T-helper 17 cell (primary cell): ENCODE results near the gene GSTO2. TPM values are rescaled to one million over a fixed set of nuclear protein-coding genes. Genes with fewer than 3 reads are reported as not detected.

Experiments
- ATAC-seq: fragments of 150-1000 bp; cut with Tn5 transposase; 2 replicates; pipeline ENCODE4 v1.10.0; 2021; ENCODE audit warnings: mild to moderate bottlenecking, moderate library complexity
- DNase-seq, 3 donors: peaks; one replicate each; pipeline versions ENCODE4 v3.0.0 to v3.0.0-alpha.2; 2020 to 2021
- H3K9me3 ChIP-seq: one replicate; pipeline ENCODE4 v1.7.0; 2013; ENCODE audit warnings: low read length, mild to moderate bottlenecking; ENCODE audit not compliant: control insufficient read depth, poor library complexity, severe bottlenecking
- H3K27ac Mint-ChIP-seq: one replicate; pipeline ENCODE4 v1.8.0; 2022; ENCODE audit warnings: mild to moderate bottlenecking, moderate library complexity, mixed read lengths
- H3K27me3 Mint-ChIP-seq: one replicate; pipeline ENCODE4 v1.8.0; 2022; ENCODE audit warnings: mixed read lengths
- H3K36me3 Mint-ChIP-seq: one replicate; pipeline ENCODE4 v1.8.0; 2022; ENCODE audit warnings: low read depth, mixed read lengths
- H3K4me1 Mint-ChIP-seq: one replicate; pipeline ENCODE4 v1.8.0; 2022; ENCODE audit warnings: mild to moderate bottlenecking, mixed read lengths
- H3K4me3 Mint-ChIP-seq: one replicate; pipeline ENCODE4 v1.8.0; 2022; ENCODE audit warnings: mild to moderate bottlenecking, moderate library complexity, mixed read lengths
- total RNA-seq, 4 donors: library from RNA in 2 of 4; stranded (reverse) in 2 of 4; gene quantifications; one replicate each; pipeline ENCODE4 v1.2.3 and lab custom pipeline; 2022 to 2026

GSTO2 gene
- total RNA-seq, 2 donors from 2014 or later, result 0.70 to 1.1 TPM

DNA sequence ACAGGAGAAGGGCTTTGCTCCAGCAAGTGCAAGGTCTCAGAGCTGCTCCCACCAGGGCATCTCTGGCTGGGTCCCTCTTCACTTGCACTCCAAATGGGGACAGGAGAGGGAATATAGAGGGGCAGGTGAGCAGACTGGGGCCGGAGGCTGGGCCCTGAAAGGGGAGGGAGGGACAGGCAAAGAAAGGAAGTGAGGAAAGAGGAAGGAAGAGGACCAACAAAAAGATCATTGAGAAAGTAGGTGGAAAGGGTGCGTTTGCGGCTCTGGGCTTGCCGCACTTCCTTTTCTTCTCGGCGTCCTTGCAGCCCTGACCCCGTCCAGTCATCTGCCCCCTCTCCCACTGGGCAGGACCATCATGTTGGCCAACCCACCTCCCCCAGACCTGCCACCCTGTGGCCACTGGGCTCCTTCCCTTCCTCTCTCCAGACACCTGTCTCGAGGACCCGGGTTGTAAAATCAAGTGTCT, 55.3 kb downstream of the GSTO2 start:
- H3K36me3 Mint-ChIP-seq, result peaks cover 3% of the 10 kb centered on the region
- no peak for ATAC-seq
- no peaks in the 10 kb centered on the region for H3K27me3 Mint-ChIP-seq

DNA sequence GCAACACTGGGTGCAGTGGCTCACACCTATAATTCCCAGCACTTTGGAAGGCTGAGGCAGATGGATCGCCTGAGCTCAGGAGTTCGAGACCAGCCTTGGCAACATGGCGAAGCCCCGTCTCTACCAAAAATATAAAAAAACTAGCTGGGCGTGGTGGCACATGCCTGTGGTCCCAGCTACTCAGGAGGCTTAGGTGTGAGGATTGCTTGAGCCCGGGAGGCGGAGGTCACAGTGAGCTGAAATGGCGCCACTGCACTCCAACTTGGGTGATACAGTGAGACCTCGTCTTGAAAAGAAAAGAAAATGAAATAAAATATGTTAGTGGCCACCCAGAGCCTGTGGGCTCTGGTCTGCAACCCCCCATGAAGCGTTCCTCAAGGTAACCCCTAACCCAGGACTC, 55.9 kb downstream of the GSTO2 start:
- Mint-ChIP-seq H3K4me3 (peak overlapping the region; percentile 90), H3K27me3 (no peaks in the 10 kb centered on the region), H3K4me1 (peaks cover 88% of the 10 kb centered on the region), H3K36me3 (peaks cover 3% of the 10 kb centered on the region), H3K27ac (peak overlapping the region; percentile 96)
- H3K9me3 ChIP-seq, result no peaks in the 10 kb centered on the region
- DNase-seq, result no peak
- ATAC-seq, result no peak

More for the DNA sequence above, 55.3 kb downstream of the GSTO2 start:
- no peak for DNase-seq
- no peaks in the 10 kb centered on the region for H3K9me3 ChIP-seq
- Mint-ChIP-seq H3K4me1 (peaks cover 89% of the 10 kb centered on the region), H3K27ac (peak overlapping the region; percentile 96), H3K4me3 (peak overlapping the region; percentile 81)

DNA sequence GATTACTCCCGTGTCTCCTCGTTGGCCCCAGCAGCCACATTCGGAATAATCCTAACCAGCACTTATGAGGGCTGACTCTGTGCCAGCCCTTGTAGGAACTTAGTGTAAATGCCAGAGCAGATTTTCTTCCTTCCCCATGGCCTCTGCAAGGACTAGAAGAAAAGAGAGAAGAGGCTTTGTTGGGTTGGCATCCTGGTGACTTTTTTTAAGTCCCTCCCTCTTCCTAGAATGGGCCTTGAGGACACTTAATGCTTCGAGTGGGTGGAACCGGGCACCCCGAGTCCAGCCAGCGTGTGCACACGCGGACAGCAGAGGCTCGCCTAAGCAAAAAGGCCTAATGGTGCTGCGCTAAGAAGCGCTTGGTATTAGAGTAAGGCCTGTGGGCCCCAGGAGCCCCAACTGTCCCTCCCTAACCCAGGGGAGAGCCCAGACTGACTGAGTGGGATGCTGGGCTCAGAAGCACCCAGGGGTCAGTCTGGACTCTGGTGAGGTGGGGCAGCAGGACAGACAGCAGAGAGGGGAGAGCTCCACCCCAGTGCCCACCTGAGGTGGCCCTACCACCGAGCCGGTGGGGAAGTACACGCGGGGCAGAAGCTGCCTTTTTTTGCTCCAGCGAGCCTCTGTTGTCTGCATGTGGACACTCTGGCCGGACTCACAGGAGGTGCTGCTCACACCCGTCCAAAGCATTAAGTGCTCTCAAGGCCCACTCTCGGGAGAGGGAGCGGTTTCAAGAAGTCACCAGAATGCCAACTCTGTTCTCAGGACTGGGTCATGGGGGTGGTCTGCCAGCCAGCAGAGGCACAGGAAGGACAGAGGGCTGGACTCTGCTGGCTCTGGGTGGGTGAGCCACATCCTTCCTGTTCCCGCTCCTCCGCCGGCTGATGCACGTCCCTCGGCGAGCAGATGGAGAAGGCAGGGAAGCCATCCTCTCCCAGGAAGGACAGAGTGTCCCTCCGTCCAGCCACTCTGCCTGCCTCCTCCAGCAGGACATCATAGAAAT, 56.8 kb downstream of the GSTO2 start:
- peak overlapping the region; percentile 96 for H3K27ac Mint-ChIP-seq
- H3K36me3 Mint-ChIP-seq, result peaks cover 3% of the 10 kb centered on the region
- H3K4me3 Mint-ChIP-seq, result peak overlapping the region; percentile 90

DNA sequence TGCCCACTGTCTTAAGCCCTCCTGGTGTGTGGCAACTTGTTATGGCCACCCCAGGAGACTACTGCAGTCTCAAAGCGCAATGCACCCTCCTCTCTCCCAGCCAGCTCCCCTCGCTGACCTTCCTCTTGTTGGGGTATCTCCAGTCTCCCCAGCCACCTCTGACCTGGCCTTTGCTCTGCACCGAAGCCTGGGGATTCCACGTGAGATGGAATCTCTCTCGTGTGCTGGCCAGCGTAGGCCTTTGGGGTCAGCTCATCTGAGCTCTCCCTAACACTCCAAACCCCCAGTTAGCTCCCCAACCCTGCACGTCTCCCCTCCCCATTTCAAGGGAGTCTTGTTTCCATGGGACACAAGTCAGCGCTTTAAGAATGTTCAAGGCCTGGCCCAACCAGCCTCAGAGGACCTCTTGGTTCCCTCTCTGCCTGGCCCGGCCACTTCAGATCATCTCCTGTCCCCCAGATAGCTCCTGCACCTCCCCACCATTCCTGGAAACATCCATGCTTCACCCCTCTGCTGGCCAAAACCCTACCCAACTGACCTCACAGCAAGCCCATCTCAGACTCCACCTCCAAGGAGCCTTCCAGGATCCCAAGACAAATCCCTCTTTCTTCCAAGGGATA, 58.1 kb downstream of the GSTO2 start:
- Mint-ChIP-seq H3K4me3 (peak overlapping the region; percentile 90), H3K27me3 (no peaks in the 10 kb centered on the region), H3K4me1 (peaks cover 81% of the 10 kb centered on the region), H3K27ac (peak overlapping the region; percentile 96), H3K36me3 (peaks cover 3% of the 10 kb centered on the region)
- ATAC-seq (no peak), DNase-seq (no peak)
- H3K9me3 ChIP-seq, result no peaks in the 10 kb centered on the region

More for the DNA sequence above, 56.8 kb downstream of the GSTO2 start:
- ATAC-seq (no peak), DNase-seq (no peak)
- H3K9me3 ChIP-seq, result no peaks in the 10 kb centered on the region
- H3K27me3 Mint-ChIP-seq, result no peaks in the 10 kb centered on the region
- peaks cover 87% of the 10 kb centered on the region for H3K4me1 Mint-ChIP-seq

DNA sequence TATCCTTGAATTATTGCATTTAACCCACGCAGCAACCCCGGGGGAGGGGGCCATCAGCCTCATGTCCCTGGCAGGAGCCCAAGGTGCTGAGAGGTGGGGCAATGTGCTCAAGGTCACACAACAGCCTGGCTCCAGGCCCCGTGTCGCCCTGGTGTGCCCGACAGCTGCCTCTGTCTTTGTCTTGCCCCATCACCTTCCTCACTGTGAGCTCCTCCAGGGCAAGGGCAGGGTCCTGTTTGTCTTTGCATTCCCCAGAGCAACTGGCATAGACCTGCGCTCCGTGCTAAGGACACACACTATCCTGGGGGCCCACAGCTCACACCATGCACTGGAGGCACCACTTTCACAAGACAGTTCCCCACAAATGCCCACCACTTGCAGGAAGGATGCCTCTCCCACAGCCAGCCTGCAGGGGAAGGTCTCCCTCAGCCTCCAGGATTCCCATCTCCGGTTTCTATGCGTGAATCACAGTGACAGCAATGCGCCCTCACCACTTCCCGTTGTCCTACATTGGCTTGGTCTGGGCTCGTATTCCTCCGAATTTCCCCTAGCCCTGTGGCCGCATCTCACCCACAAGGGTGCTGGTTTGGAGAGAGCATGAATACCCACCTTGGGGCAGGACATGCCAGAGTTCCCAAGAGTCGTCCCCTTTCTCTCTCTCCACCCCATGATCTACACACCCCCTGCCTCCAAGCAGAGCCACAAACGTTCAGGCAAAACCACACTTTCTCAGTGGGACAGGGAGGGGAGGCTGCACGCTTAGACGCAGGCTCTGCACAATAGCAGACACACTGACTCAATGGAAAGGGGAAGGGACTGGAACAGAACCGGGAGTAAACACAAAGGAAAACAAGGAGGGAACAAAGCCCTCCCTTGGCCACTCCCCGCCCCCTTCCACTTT, 59.0 kb downstream of the GSTO2 start:
- peaks cover 79% of the 10 kb centered on the region for H3K4me1 Mint-ChIP-seq
- no peaks in the 10 kb centered on the region for H3K9me3 ChIP-seq
- peak overlapping the region; percentile 96 for H3K27ac Mint-ChIP-seq
- ATAC-seq, result peak; percentile 16
- peak overlapping the region; percentile 90 for H3K4me3 Mint-ChIP-seq
- H3K36me3 Mint-ChIP-seq, result peaks cover 3% of the 10 kb centered on the region
- DNase-seq, result no peak
- H3K27me3 Mint-ChIP-seq, result no peaks in the 10 kb centered on the region

DNA sequence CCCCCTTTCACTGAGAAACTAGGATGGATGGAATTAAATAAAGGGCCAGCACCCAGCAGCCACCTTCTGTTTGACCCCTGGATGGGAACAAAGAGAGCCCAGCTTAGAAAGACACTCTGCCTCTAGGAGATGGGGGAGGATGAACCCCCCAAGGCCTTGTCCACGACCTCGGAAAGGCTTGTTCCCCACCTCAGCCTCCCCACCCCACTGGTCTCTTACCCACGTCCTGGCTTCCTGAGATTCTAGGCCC, 59.6 kb downstream of the GSTO2 start:
- ATAC-seq, result no peak
- peaks cover 3% of the 10 kb centered on the region for H3K36me3 Mint-ChIP-seq
- H3K4me1 Mint-ChIP-seq, result peaks cover 80% of the 10 kb centered on the region
- no peak for DNase-seq
- H3K27me3 Mint-ChIP-seq, result no peaks in the 10 kb centered on the region
- H3K27ac Mint-ChIP-seq, result peak overlapping the region; percentile 96
- peak overlapping the region; percentile 90 for H3K4me3 Mint-ChIP-seq
- no peaks in the 10 kb centered on the region for H3K9me3 ChIP-seq

DNA sequence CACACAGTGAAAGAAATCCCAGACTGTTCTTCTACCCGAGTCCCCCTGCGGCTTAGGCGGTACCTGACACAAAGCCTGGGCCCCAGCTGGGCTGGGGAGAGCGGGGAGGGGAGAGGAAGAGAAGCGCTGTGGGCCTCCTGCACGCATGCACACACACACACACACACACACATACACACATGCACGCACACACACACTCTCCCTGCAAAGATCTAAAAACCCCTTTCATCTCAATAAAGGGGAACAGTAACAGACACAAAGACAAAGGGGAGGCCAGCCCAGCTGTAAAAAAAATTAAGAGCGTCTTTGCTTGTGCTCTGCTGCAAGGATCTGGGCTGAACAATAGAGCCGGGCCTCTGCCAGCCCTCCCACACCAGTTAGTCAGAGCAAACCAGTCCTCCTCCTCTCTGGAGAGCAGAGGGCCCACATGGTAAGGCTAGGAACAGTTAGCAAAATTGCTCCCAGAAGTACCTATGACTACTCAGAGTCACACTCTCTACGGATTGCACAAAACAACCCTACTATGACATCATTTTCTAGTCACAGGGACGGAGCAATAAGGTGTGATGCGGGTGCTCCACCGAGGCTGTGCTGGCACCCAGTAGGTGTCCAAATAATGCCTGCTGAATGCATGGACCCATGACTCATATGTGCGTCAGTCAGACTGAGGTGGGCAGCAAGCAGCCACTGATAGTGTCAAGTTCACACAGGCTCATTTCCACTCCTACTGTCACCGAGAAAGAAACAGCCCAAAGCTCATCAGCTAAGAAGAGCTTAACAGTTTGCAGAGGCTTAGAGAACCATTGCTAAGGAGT, 60.1 kb downstream of the GSTO2 start:
- Mint-ChIP-seq H3K36me3 (peaks cover 3% of the 10 kb centered on the region), H3K27ac (peak overlapping the region; percentile 96), H3K27me3 (no peaks in the 10 kb centered on the region), H3K4me3 (peak overlapping the region; percentile 90), H3K4me1 (peaks cover 75% of the 10 kb centered on the region)
- ATAC-seq (peak; percentile 75), DNase-seq (peak; percentile 20 to 64 (median 44))
- no peaks in the 10 kb centered on the region for H3K9me3 ChIP-seq

DNA sequence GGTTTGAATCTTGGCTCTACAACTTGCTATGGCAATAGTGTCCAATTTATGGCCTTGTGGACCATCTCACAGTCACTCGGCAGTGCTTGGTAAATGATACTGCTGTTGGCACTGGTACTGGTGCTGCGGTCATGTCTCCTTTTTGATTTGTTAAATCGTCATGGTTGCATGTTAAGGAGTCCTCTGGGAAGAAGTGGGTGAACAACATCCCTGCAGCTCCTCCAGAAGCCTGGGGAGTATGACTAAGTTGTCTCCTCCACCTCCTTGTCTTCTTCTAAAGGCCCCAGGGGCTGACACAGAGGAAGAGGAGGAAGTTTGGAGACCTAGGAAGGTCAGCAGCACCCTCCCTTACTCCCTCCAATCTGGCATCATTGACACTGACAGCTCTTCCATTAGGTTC, 60.8 kb downstream of the GSTO2 start:
- H3K4me1 Mint-ChIP-seq, result peaks cover 72% of the 10 kb centered on the region
- H3K27ac Mint-ChIP-seq, result peak overlapping the region; percentile 96
- peak overlapping the region; percentile 90 for H3K4me3 Mint-ChIP-seq
- H3K36me3 Mint-ChIP-seq, result peaks cover 3% of the 10 kb centered on the region
- DNase-seq, result no peak
- no peaks in the 10 kb centered on the region for H3K9me3 ChIP-seq
- H3K27me3 Mint-ChIP-seq, result no peaks in the 10 kb centered on the region
- ATAC-seq, result no peak

DNA sequence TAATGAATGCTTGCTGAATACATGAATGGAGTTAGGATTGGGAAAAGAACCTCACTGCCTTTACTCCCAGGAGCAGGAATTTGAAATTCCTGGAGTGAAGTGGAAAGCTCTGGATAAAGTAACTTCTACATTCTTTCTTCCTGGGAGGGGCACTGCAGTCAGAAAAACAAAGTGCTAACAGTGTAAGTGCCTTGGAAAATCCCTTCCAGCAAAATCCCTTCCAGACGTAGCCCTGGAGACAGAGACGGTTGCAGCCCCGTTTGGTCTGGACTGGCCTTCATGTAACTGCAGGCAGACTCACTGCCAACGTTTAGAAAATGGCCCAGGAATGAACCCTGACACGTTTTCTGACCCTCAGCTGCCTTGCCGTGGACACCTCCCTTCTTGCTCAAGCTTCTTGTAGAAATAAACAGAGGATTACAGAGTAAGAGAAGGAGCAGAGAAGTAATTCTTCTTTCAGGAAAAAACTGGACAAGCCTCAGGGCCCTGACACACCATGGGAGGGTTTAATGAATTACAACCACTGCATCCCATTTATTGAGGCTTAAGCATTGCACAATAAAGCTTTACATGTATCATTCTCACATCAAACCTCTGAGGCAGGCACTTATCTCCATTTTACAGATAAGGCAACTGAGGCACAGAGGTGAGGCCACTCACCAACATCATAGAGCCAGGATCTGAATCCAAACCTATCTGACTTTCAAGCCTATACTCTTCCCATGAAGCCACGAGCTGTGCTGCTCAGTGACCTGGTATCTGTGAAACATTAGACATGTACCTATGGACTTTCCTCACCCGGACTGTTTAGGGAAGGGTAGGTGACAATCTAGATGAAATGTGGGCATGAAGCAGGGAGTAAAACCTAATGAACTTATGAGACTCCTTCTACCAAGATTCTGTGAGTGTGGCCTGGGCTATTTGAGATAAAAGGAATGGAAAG, 61.5 kb downstream of the GSTO2 start:
- DNase-seq (no peak), ATAC-seq (no peak)
- H3K27ac Mint-ChIP-seq, result peak overlapping the region; percentile 96
- H3K4me3 Mint-ChIP-seq, result peak overlapping the region; percentile 5
- peaks cover 72% of the 10 kb centered on the region for H3K4me1 Mint-ChIP-seq
- H3K36me3 Mint-ChIP-seq, result peaks cover 3% of the 10 kb centered on the region
- no peaks in the 10 kb centered on the region for H3K9me3 ChIP-seq
- no peaks in the 10 kb centered on the region for H3K27me3 Mint-ChIP-seq

DNA sequence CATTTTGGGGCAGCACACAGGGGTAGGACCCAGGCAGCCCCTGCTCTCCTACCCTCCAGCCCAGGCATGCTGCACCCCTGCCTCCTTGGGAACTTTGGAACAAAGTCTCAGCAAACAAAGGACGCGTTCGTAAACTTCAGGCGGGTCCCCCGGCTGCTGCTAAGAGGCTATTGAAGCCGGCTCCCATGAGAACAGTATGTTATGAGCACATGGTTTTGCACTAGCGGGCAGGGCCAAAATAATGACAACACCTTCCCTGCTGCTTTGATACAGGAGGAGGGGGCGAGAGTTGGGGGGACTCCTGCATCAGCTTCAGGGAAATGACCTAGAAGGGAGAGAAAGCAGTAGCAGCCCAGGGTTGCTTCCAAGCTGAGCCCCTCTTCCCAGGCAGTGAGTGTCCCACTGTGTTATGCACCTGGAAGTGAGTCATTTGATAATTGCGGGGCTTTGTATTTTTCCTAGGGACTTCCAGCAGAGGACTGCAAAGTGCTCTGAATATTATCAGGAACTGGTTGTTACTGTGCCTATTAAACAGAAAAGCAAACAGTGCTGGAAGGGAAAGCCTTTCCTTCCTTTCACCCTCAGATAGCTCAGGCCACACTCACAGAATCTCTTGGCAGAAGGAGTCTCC, 62.3 kb downstream of the GSTO2 start:
- ATAC-seq (no peak), DNase-seq (no peak)
- peaks cover 69% of the 10 kb centered on the region for H3K4me1 Mint-ChIP-seq
- H3K27me3 Mint-ChIP-seq, result no peaks in the 10 kb centered on the region
- H3K4me3 Mint-ChIP-seq, result no peak overlapping the region
- no peaks in the 10 kb centered on the region for H3K9me3 ChIP-seq
- H3K36me3 Mint-ChIP-seq, result peaks cover 2% of the 10 kb centered on the region
- H3K27ac Mint-ChIP-seq, result peak overlapping the region; percentile 96

DNA sequence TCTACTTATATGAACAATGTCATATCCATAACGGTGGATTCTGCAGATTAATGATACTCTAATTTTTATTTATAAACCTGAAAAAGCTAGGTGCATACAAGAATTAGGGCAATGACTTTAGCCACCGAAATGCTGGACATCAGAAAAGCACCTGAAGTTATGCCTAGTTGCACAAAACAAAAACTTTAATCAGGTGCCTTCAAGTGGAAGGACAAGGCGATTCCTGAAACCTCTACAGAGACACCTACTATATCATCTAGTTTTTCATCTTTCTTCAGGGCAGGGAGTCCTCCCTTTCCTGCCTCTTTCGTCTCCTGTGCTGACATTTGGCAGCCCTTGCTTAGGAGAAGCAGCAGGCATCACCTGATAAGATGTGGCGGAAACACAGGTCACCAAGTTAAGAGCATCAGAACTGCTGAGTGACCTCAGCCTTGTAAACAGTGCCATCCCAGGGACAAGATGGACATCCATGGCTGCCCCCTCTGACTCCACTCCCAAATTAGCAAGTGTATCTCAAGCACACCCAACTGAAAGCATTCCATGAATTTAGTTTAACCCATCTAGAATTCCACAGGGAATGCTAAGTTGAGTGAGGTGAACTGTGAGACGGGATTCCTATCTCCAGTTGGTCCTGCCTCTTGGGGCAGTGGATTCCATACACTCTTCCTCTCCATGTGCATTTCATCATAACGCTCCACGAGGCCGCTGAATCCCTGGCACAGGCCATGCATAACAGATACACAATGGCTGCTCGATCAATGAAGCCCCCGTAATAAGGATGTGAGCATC, 63.5 kb downstream of the GSTO2 start:
- Mint-ChIP-seq H3K4me1 (peaks cover 66% of the 10 kb centered on the region), H3K36me3 (no peaks in the 10 kb centered on the region), H3K27ac (peak overlapping the region; percentile 97), H3K4me3 (peak overlapping the region; percentile 25), H3K27me3 (no peaks in the 10 kb centered on the region)
- DNase-seq, result no peak
- H3K9me3 ChIP-seq, result no peaks in the 10 kb centered on the region
- ATAC-seq, result no peak
